HG03457 (cell line): ENCODE data around the gene ACVR1.

Experiments
- ATAC-seq: cut with Tn5 transposase; IDR thresholded peaks from one replicate; pipeline ENCODE4 v1.9.1; 2021; ENCODE audit warnings: moderate number of reproducible peaks; ENCODE audit not compliant: unreplicated experiment

The ACVR1 gene

DNA sequence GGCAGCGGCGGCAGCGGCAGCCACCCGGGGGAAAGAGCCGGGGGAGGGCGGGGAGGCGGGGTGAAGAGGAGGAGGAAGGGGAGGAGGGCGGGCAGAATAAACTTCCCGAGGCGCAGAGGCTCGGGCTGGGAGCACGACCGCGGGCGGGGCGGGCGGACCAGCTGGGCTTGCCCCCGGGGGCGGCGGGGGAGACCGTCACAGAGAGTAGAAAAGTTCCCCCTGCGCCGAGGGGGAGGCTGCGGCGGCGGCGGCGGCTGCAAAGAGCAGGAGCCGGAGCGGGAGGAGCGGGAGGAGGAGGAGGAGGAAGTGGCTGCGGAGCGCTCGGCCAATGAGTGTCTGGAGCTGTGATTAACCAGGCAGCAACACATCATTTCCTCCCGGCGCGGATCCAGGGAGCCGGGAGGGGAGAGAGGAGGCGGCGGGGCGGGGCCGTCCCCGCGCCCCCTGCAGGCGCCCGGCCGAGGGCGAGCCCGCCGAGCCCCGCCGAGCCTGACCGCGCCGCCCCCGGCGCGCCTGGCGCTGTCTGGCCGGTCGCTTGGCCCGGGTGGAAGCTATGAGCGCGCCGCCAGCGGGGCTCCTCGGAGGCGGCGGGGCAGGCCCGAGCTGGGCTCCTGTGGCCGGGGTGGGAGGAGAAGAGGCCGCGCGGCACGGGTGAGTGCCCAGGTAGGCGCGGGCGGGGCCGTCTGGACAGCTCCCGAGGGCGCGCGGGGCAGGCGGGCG, at the start of gene ACVR1:
TSS of gene ACVR1 (minus strand) at position 265 of the 720 bp plus-strand sequence. CDS start 76,837 bp downstream, outside the sequence.
- ATAC-seq, result peak; percentile 90

DNA sequence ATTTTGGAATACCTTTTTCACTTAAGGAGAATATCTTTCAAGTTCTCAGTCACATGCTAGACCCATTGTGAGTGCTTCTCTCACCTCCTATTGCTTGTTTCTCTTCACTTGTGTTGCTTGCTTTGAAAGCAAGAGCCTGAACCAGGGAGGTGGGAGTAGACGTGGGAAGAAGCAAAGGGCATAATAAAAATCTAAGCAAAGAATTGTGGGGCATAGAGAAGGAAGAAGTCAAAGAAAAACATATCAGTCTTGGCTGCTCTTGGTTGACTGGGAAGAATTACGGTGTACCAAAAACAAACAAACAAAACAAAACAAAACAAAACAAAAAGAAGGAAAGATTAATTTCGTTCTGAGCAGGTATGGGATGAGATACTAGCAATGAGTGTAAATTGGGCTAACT, 48.9 kb upstream of the ACVR1 start:
- no peak for ATAC-seq

DNA sequence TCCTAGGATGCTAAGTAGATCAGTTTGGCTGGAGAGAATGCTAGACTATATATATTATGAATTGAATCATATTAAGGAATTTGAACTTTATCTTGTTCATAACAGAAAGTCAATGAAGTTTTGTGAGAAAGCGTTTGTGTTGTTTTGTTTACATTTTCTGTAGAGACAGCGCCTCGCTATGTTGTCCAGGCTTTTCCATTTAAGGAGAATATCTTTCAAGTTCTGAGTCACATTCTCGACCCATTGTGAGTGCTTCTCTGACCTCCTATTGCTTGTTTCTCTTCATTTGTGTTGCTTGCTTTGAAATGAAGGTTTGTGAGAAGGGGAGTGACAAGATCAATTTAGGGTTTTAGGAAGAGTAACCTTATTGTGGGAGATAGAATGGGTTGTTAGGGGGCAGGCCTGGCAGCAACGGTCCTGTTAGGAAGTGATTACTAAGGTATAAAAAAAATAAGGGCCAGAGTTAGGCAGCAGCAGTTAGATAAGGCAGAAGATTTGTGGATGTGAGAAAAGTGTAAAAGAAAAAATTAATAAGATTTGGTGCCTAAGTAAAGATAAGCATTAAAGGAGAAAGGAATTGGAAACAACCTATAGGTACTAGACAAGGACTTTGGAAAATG, 47.6 kb upstream of the ACVR1 start:
- no peak for ATAC-seq

DNA sequence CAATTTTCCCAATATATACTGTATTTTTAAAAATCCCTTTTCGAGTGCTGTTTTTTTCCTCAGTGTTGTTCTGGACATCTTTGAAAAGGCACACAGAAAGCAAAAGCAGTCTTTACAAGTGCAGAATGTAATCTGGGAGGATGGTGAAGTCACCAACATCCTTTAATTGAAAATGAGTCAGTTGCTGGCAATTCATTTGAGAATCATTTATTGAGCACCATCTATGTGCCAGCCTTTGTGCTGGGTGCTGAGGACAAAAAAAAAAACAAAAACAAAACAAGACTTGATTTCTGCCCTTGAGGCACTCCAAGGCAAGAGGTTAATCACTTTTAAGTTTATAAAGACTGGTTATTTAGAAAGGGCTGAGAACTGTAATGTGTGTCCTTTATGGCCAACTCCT, 46.7 kb upstream of the ACVR1 start:
- ATAC-seq, result no peak

DNA sequence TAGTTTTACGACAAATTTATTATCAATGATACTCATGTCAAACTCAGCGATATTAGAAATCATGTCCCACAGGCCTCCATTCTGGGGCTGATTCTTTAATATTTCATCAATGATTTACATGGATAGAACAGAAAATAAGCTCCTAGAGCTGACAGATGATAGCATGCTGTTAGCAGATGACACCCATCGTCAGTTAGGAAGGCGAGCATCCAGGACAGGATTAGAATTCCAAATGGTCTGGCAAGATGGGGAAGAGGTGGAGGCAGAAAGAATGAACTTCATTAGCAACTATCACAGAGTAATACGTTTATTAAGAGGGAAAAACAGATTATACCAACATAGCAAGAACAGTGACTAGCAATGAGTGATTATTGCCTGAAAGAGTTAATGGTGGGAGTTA, 46.2 kb upstream of the ACVR1 start:
- no peak for ATAC-seq

DNA sequence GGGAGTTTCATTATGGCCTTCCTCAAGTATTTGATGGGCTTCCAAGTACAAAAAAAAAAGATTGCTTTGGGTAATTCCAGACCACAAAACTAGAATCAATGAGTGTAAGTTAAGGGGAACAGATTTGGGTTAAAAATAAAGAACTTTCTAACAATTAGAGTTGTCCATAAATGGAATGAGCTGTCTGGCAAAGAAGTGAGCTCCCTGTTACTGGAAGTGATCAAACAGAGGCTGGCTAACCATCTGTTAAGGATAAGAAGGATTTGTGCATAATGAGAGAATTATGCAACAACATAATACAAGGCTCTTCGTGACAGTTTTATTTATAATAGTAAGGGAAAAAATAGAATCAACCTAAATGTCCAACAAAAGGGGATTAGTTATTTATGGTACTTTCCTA, 44.6 kb upstream of the ACVR1 start:
- no peak for ATAC-seq

DNA sequence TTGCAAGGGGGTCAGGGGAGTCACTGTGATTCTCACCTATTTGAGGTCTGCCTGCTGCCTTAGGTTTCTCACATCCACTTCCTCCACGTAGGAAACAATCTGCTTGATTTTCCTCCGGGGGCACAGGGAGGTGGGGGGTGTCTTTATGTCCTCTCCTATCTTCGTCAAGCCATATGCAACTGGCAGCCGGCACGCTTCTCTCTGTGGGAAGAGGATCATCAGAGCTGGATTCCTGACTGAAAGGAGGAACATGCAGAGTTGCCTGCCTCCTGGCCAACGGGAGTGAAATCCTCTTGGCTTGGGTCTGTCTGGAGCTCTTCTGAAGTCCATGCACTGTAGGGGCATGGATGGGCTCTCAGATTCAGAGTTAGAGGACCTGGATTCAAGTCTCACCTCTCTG, 43.1 kb upstream of the ACVR1 start:
- ATAC-seq, result no peak

DNA sequence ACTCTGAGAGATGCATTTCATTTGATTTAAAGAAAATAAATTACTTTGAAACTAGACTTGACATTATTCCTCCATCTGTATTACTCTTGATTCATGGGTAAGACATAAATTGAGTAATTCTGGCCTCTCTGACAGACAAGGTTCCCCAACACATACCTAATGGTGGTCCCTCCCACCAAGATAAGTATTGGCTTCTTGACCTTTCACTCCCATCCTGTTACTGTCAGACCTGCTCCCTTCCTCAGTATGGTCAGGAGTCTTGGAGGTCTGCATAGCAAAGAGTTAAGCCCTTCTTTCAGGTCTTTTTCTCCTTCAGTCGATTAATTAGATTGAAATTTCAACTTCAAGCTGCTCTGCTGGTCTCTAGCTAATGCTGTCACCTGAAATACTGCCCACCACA, 42.2 kb upstream of the ACVR1 start:
- no peak for ATAC-seq

DNA sequence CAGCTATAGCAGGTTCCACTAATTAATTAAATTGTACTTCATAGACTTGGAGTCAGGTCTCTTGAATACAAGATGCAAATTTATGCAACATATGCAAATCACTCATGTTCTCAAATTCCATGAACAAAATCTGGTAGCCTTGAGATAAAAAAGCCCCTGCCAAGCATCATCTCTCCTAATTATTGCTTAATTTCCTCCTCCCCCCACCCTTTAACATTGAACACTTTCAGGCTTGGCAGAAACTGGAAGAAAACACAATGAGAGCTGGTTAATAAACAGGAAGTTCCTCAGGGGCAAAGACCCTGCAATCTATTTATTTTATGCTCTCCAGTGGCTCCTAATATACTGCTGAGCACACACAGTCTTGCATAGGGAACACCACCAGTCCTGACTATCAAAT, 35.6 kb upstream of the ACVR1 start:
- no peak for ATAC-seq

DNA sequence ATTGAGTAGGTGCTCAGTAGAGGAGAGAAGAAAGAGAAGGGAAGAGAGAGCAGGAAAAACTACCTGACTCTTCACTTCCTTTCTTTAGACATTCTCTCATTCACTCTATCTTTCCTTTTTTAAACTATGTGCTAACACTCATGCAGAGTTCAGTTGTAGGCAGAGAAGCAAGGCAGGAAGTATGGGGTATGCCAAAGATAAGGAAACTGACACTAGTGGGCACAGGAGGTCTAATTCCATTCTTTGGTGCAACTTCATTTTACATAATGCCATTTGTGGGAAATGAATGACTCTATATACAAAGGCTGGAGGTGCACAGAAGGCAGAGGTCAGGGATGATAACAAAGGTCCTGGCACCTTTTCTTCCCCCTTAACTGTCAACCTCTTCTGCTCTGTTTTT, 35.1 kb upstream of the ACVR1 start:
- ATAC-seq, result no peak

DNA sequence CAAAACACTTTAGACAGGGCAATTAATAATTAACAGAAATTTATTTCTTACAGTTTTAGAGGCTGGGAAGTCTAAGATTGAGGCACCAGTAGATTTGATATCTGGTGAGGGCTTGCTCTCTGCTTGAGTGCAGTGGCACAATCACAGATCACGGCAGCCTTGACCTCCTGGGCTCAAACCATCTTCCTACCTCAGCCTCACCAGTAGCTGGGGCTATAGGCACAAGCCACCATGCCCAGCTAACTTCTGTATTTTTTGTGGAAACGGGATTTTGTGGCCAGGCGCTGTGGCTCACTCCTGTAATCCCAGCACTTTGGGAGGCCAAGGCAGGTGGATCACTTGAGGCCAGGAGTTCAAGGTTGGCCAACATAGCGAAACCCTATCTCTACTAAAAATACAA, 29.0 kb upstream of the ACVR1 start:
- ATAC-seq, result no peak

DNA sequence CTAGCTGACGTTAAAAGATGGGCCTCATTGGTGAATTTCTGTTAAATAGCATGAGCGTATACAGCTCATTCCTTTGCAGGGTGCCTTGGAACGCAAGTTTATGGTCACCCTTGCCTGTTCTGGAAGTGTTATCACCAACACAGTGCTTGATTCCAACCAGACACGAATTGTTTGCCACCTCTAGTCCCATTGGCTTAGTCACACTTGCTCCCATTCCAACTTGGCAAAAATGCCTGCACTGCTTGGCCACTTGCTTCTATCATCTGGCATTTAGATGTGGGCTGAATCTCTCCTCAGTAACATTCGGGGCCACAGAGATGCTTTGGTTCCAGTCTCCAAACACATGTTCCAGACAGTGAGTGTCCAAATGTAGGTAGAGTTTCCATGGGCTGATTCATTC, 27.5 kb upstream of the ACVR1 start:
- no peak for ATAC-seq

DNA sequence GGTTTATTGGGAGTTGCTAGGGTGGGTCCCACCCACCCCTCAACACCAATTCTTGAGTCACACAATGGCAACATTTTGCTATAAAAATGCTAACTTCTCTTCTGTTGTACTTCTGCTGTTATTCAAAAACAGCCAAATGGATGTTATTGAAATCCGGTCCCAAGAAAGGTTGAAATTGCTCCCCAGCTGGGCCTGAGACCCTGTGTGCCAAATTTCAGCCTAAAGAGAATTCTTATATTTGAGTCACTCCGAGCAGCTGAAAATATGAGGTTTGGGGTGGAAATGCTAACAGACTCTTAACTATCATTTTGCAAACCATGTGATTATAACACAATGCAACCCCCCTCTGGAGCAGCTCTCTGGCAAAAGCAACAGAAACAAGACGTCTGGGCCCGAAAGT, 27.0 kb upstream of the ACVR1 start:
- ATAC-seq, result no peak

DNA sequence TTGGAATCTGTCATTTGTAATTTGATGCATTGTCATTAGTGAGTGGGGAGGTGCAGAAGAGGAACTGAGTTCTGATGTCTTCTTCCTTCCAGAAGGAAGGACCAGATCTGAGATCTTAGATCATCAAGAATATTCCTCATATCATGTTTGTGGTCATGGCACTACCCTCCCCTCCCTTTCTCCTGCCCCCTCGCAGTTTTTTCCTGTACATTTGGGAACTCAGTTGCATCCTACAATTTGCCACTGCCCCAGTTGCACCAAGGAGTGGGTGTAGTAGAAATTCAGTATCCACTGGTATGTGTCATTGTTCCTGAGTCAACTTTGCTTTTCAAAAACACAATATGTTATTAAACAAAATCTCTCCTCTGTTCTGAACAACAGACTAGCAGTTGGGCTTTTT, 26.6 kb upstream of the ACVR1 start:
- no peak for ATAC-seq

DNA sequence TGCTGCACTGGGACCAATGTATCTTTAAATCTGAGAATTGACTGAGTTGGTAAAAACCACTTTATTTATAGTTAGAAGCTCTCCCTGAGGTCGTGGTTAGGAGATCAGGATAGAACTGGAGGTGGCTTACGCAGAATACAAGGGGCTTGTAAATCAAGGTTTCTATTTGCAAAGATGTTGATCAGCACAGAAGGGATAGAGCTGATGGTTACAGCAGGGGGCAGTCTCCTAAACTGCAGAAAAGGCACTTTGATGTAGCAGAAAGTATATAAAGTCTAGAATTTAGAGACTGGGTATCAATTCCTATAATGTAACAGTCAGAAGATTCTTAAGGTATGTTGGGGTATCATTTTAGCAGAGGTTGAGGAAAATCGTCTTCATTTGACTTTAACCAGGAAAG, 25.2 kb upstream of the ACVR1 start:
- ATAC-seq, result no peak

DNA sequence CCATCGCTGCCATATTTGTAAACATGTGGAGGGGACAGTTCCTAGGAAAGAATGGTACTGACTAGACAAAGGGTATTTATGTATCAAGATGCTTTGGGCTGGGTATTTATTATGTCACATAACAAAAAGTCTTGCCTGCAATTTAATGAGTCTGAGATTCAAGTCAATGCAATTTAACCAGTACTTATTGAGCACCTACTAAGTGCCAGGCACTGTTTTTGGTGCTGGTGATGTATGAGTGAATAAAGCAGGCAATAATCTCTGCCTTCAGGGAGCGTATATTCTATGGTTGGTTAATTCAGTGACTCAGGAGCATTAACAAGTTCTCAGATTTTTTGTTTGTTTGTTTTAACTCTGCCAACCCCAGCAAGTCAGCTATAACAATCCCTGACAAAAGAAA, 24.6 kb upstream of the ACVR1 start:
- ATAC-seq, result no peak

DNA sequence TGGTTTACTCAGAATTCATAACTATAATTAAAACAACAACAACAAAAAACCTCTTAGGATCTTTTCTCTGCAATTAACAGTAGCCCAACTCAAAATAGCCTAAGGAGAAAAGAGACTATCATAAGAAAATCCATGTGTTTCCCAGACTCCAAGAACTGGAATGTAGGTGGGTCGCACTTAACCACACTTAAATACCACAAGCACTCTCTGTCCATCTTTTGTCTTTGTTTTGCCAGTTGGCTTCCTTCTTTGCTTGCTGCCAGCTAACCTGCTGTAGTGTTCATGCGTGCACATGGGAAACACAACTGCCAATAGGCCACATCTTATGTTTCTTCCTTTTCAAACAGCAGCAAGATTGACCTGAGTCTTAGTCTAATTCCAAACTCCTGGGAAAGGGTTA, 24.1 kb upstream of the ACVR1 start:
- ATAC-seq, result no peak

DNA sequence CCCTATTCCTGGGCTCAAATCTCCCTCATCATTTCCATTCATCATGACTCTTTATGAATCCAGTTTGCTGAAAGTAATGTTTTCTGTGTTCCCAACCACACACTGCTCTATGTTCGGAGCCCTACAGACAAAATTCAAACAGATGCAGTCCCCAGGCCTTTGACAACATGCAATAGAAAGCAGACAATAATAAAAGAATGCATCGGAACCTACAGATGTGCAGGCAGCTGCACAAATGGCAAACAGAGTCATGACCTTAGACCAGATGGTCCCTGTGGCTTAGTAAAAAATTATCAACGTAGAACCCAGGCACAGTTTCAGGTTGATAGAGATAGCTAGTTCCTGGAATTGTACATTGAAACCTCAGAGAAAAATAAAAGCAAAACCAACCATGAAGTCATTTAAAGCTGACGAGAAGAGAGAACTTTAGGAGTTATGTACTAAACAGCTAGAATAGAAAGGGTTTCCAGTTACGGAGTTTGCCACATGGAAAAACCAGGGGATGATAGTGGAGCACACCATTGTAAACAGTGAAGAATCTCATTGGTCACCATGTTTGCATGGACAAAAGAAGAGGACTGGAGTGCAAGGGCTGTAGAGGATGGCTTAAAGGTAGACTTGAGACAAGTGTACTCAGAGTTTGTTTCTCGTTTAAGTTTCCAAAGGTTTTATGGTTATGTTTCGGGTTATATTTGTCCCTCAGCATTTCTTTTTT, 23.2 kb upstream of the ACVR1 start:
- peak; percentile 92 for ATAC-seq

DNA sequence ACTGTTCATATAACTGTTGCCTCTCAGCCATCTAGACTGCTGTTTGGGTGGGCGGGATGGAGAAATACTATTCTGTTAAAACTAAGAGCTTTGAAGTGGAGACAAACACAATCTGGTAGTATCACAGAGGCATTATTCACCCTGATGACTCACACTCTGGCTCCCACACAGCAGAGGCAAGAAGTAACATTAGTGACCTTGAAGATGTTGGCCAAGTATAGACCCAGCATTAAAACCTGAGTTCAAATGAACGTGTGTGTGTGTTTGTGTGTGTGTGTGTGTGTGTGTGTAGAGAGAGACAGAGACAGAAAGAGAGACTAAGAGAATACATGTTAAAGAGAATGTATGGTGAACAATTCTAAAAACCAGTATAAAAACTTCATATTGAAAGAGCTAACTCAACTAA, 22.5 kb upstream of the ACVR1 start:
- no peak for ATAC-seq

DNA sequence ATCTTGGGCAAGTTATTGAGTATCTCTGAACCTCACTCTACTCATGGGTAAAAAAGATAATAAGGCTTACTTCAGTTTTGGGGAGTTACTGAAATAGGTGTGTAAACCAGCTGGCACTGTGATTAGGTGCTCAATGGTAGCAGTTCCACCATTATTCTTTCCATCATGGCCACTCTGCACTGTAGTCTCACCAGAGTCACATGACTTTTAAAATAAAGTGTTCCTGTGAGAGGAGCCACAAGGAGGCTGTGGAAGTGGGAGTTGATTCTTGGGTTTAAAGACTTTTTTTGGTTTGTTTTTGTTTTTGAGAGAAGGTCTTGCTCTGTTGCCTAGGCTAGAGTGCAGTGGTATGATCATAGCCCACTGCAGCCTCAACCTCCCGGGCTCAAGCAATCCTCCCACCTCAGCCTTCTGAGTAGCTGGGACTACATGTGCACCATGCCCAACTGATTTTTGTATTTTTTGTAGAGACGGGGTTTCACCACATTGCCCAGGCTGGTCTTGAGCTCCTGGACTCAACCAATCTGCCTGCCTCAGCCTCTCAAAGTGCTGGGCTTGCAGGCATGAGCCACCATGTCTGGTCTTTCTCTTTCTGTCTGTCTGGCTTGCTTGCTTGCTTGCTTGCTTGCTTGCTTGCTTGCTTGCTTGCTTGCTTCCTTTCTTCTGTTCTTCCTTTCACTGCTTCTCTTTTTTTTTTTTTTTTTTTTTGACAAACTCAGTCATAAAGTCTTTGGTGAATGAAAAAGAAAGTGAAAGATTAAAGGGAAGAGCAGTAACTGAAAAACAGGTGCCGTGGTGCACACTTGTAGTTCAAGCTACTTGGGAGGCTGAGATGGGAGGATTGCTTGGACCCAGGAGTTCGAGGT, 21.2 kb upstream of the ACVR1 start:
- no peak for ATAC-seq

DNA sequence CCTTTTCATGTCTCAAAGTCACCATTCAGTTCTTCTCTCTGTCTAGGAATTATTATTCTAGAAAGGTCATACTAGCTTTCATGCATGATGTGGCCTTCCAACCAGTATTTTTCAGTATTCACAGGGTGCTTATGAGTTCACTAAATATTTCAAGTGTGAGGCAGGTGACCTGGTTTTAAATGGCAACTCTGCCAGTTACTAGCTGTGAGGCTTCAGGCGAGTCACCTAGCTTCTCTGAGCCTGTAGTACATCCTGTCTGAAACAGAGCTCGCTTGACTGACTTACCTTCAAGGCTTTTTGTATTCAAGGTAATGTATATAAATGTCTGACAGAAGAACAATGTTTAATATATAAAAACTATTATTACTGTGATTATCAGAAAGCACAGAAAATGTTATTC, 19.4 kb upstream of the ACVR1 start:
- no peak for ATAC-seq
